Neutrophil (primary cell): ENCODE results near the gene ALDH18A1.

ENCODE experiments used
- H3K27ac ChIP-seq: fragments of 200-600 bp; sonication (generic); 2 replicates; pipeline ENCODE4 v1.5.1; 2016; ENCODE audit warnings: mild to moderate bottlenecking, moderate library complexity
- H3K27me3 ChIP-seq: fragments of 200-600 bp; sonication (generic); 2 replicates; pipeline ENCODE4 v1.6.0; 2016; ENCODE audit warnings: mild to moderate bottlenecking
- H3K36me3 ChIP-seq: fragments of 200-600 bp; sonication (generic); 2 replicates; pipeline ENCODE4 v1.5.1; 2017
- H3K4me1 ChIP-seq, 2 experiments: fragments of 200-600 bp in 1 of 2; sonication (generic) in 1 of 2; 1 replicate in 1 of 2; 2 replicates in 1 of 2; pipeline versions ENCODE4 v1.5.1 to v1.6.1; 2013 to 2016; ENCODE audit warnings: low read depth in 1 of 2, low read length in 1 of 2, mild to moderate bottlenecking in 1 of 2, moderate library complexity in 1 of 2; ENCODE audit not compliant: control insufficient read depth in 1 of 2, insufficient read depth in 1 of 2
- H3K4me3 ChIP-seq, 2 experiments: fragments of 200-600 bp in 1 of 2; sonication (generic) in 1 of 2; 1 replicate in 1 of 2; 2 replicates in 1 of 2; pipeline ENCODE4 v1.5.1; 2013 to 2016; ENCODE audit warnings: low read depth in 1 of 2, low read length in 1 of 2, mild to moderate bottlenecking in 1 of 2, moderate library complexity in 1 of 2
- H3K9me3 ChIP-seq: fragments of 200-600 bp; sonication (generic); 2 replicates; pipeline ENCODE4 v1.5.1; 2016
- TF ChIP-seq, protein P1 (sequence below): fragments of 200-600 bp; sonication (generic); IDR thresholded peaks from 2 replicates; pipeline ENCODE4 v1.5.1; 2016; ENCODE audit warnings: antibody characterized with exemption

The ALDH18A1 gene

DNA sequence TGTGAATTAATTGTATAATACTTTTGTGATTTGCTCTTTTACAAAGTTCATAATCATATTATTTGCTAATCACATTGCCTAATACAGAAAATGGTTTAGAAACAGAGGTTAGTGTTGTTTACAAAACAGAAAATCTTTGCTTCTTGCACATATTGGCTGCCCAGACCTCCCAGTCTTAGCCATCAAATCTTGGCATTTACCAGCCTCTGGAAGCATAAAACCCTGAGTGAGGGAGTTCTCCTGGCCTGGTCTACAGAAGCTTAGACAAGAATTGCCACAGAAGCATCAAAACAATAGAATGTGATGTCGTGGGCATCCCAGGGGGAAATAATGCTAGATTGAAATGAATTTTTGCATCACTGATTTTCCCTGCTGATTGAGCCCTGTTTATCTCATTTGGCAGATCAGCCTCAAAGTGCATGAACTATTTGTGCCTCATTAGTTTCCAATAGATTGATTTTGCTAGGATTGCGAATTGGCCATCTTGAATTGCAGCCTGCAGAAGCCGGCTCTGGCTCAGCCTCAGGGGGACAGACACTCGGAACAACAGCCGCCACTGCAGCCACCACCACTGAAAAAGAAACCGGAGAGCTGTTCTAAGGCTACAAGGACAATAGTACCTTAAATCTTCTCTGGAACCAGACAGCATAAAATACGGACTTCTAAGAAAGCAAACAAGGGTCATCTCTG lies 84.2 kb downstream of the ALDH18A1 start:
- Histone ChIP-seq H3K9me3 (no peaks in the 10 kb centered on the region), H3K4me1 (no peaks in the 10 kb centered on the region), H3K4me3 (no peak overlapping the region), H3K36me3 (no peaks in the 10 kb centered on the region), H3K27ac (no peak overlapping the region), H3K27me3 (no peaks in the 10 kb centered on the region)
- TF ChIP-seq, protein P1, sequence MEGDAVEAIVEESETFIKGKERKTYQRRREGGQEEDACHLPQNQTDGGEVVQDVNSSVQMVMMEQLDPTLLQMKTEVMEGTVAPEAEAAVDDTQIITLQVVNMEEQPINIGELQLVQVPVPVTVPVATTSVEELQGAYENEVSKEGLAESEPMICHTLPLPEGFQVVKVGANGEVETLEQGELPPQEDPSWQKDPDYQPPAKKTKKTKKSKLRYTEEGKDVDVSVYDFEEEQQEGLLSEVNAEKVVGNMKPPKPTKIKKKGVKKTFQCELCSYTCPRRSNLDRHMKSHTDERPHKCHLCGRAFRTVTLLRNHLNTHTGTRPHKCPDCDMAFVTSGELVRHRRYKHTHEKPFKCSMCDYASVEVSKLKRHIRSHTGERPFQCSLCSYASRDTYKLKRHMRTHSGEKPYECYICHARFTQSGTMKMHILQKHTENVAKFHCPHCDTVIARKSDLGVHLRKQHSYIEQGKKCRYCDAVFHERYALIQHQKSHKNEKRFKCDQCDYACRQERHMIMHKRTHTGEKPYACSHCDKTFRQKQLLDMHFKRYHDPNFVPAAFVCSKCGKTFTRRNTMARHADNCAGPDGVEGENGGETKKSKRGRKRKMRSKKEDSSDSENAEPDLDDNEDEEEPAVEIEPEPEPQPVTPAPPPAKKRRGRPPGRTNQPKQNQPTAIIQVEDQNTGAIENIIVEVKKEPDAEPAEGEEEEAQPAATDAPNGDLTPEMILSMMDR, result no peak

GRCh38 chr10:95571390-95571789 lies 85.1 kb downstream of the ALDH18A1 start:
- Histone ChIP-seq H3K4me1 (no peaks in the 10 kb centered on the region), H3K27ac (no peak overlapping the region), H3K4me3 (no peak overlapping the region), H3K27me3 (no peaks in the 10 kb centered on the region), H3K36me3 (no peaks in the 10 kb centered on the region), H3K9me3 (no peaks in the 10 kb centered on the region)
- TF ChIP-seq, protein P1, result no peak

DNA sequence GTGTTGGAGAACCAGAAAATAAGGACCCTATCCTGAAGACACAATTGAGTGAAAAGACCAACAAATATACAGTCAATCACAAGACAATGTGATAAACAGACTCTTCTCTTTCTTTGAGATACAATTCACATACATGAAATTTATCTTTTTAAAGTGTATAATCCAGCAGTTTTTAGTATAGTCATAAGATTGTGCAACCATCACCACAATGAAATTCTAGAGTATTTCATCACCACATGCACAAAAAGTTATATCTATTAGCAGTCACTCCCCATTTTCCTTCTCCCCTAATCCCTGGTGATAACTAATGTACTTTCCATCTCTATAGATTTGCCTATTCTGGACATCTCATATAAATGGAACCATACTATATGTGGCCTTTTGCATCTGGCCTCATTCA lies 87.1 kb downstream of the ALDH18A1 start:
- H3K27me3 ChIP-seq, result peaks cover 6% of the 10 kb centered on the region
- TF ChIP-seq, protein P1, result no peak
- no peaks in the 10 kb centered on the region for H3K4me1 ChIP-seq
- no peaks in the 10 kb centered on the region for H3K9me3 ChIP-seq
- no peak overlapping the region for H3K4me3 ChIP-seq
- no peaks in the 10 kb centered on the region for H3K36me3 ChIP-seq
- no peak overlapping the region for H3K27ac ChIP-seq

- TF ChIP-seq, protein P1, result no peak
- Histone ChIP-seq H3K4me1 (no peaks in the 10 kb centered on the region), H3K4me3 (no peak overlapping the region), H3K9me3 (no peaks in the 10 kb centered on the region), H3K27me3 (peaks cover 9% of the 10 kb centered on the region), H3K36me3 (no peaks in the 10 kb centered on the region), H3K27ac (no peak overlapping the region)
These were observed 88.4 kb downstream of the ALDH18A1 start for GRCh38 chr10:95567903-95568630.

DNA sequence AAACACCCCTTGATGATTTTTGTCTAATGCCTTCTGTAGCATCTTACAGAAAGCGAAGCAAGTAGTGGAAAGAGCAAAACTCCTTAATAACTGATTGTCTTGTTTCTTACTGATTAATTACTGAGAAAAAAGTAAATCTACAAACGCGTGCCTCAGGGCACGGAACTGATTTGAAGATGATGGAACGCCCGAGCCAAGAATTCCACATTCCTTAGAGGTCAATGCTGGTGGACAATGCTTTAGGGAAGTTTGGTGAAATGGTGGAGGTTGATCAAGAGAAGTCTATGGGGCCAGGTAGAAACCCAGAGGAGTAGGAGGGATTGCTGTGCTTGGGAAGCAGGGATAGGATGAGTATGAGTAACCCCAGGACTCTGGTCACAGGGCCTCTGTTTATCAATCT lies 90.4 kb downstream of the ALDH18A1 start:
- Histone ChIP-seq H3K27ac (no peak overlapping the region), H3K9me3 (no peaks in the 10 kb centered on the region), H3K36me3 (no peaks in the 10 kb centered on the region), H3K4me3 (no peak overlapping the region), H3K4me1 (peaks cover 3 to 5% of the 10 kb centered on the region in 2 experiments), H3K27me3 (peaks cover 23% of the 10 kb centered on the region)
- TF ChIP-seq, protein P1, result no peak
